ENCODE data around the gene YWHAQ. TPM values are rescaled to one million over a fixed set of nuclear protein-coding genes. Genes with fewer than 3 reads are reported as not detected.

The YWHAQ gene
- polyA plus RNA-seq, 2 of the 4 experiments (the other 2 are of a cell fraction), result 661 to 833 TPM

DNA sequence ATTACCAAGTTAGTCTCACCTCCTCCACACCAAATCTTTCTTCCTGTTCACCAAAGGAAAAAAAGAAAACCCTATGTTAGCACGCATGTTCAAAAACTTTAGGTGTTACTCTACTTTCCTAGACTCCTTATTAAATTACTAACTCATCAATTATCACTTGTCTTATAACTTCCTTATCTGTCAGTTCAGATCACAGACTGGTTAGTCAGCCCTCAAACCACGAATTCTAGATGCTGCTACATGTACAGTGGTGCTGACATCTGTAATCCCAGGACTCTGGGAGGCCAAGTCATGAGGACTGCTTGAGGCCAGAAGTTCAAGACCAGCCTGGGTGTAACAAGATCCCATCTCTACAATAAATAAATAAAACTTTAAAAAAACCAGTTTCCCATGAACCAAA, 3.5 kb downstream of the YWHAQ start:
- ATAC-seq (no peak), FAIRE-seq (no peak), DNase-seq (ENCODE audit: low read depth in 1 of 2, low spot score in 1 of 2) (no peak)
- H3K9me3 ChIP-seq, result no peaks in the 10 kb centered on the region
- peak overlapping the region; percentile 93; the same call in 1 of the 3 replicates for H3K4me3 ChIP-seq
- H3K4me1 ChIP-seq, result peaks cover 50% of the 10 kb centered on the region
- POLR2A ChIA-PET, result no interaction called here
- 72% methylated on average over 2 of the region's 2 CpGs for WGBS (ENCODE audit: missing lambda C conversion rate)
- CTCF ChIA-PET, result interaction anchor here (1.0 to 2.0 kb wide), 3 partner anchors 10 to 170 kb away, joined by 3 to 6 read pairs (median 3); no protein-coding TSS in a partner anchor
- H3K27ac ChIP-seq, result no peak overlapping the region
- no peak for TF ChIP-seq EHF (CRISPR knock-in tag; IDR thresholded peaks at IDR 0.05)
- TF ChIP-seq PBX3 (IDR thresholded peaks at IDR 0.05), result no peak
- TF ChIP-seq MAFK (IDR thresholded peaks at IDR 0.05; ENCODE audit: partially characterized antibody), result peak; percentile 62
- TF ChIP-seq SMC3 (IDR thresholded peaks at IDR 0.05), result no peak
- 0 out of 2 replicates have a peak, but pooled peaks have one; percentile 3 for TF ChIP-seq TFCP2L1 (CRISPR knock-in tag; IDR thresholded peaks at IDR 0.05)
- H3K4me2 ChIP-seq, result peak overlapping the region; percentile 92

GRCh38 chr2:9623151-9623550, 7.6 kb downstream of the YWHAQ start:
- CTCF ChIA-PET, result interaction anchor here (1.2 to 1.5 kb wide), 3 partner anchors 9 to 147 kb away, joined by 3 to 5 read pairs (median 4); partner anchors contain the start of gene ADAM17
- WGBS (ENCODE audit: missing lambda C conversion rate), result 81% methylated on average over 9 of the region's 9 CpGs

More at GRCh38 chr2:9623151-9623550, 7.6 kb downstream of the YWHAQ start:
- no peak for DNase-seq (ENCODE audit: low read depth in 1 of 2, low spot score in 1 of 2)
- H3K4me1 ChIP-seq, result peaks cover 69% of the 10 kb centered on the region
- FAIRE-seq, result no peak
- H3K4me2 ChIP-seq, result no peak overlapping the region
- no peak for ATAC-seq
- H3K9me3 ChIP-seq, result no peaks in the 10 kb centered on the region
- POLR2A ChIA-PET, result interaction anchor here (1.0 kb wide), 1 partner anchor 68 kb away, joined by 4 read pairs; the partner anchor contains the start of gene ADAM17
- H3K4me3 ChIP-seq, result no peak overlapping the region
- TF ChIP-seq MAX (IDR thresholded peaks at IDR 0.05) (no peak), TFCP2L1 (CRISPR knock-in tag; IDR thresholded peaks at IDR 0.05) (no peak), RCOR1 (IDR thresholded peaks at IDR 0.05; ENCODE audit: low read depth, low read length) (no peak), ZFP36 (IDR thresholded peaks at IDR 0.05; ENCODE audit: borderline replicate concordance, partially characterized antibody) (no peak), HDAC2 (IDR thresholded peaks at IDR 0.05) (no peak), PBX3 (IDR thresholded peaks at IDR 0.05) (no peak), RNF2 (IDR thresholded peaks at IDR 0.05; ENCODE audit: borderline replicate concordance, low read depth) (no peak), CEBPB (IDR thresholded peaks at IDR 0.05) (no peak), PHF8 (IDR thresholded peaks at IDR 0.05; ENCODE audit: borderline replicate concordance, low read depth) (no peak), REST (IDR thresholded peaks at IDR 0.05) (no peak), SMC3 (IDR thresholded peaks at IDR 0.05) (no peak), NPAS2 (CRISPR knock-in tag; IDR thresholded peaks at IDR 0.05; ENCODE audit: borderline replicate concordance) (no peak), HMGXB4 (CRISPR knock-in tag; IDR thresholded peaks at IDR 0.05; ENCODE audit: borderline replicate concordance) (no peak), HOXA7 (CRISPR knock-in tag; IDR thresholded peaks at IDR 0.05) (no peak), GATA3 (IDR thresholded peaks at IDR 0.05; ENCODE audit: borderline replicate concordance) (no peak), MAZ (IDR thresholded peaks at IDR 0.05; ENCODE audit: borderline replicate concordance, low read depth, low read length) (no peak), E2F6 (IDR thresholded peaks at IDR 0.05; ENCODE audit: borderline replicate concordance, low read depth) (no peak), RFX5 (IDR thresholded peaks at IDR 0.05) (no peak)
- TF ChIP-seq, protein P1, sequence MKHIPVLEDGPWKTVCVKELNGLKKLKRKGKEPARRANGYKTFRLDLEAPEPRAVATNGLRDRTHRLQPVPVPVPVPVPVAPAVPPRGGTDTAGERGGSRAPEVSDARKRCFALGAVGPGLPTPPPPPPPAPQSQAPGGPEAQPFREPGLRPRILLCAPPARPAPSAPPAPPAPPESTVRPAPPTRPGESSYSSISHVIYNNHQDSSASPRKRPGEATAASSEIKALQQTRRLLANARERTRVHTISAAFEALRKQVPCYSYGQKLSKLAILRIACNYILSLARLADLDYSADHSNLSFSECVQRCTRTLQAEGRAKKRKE (CRISPR knock-in tag; IDR thresholded peaks at IDR 0.05; ENCODE audit: low read depth), result no peak
- no peak overlapping the region for H3K27ac ChIP-seq
